H9 (cell line): ENCODE results near the gene MSI2. TPM values are rescaled to one million over a fixed set of nuclear protein-coding genes. Genes with fewer than 3 reads are reported as not detected.

Source experiments
- DNase-seq: peaks from one replicate; pipeline ENCODE4 v3.0.0-alpha.2; 2017
- H2AFZ ChIP-seq: one replicate; pipeline ENCODE4 v1.6.1; 2013; ENCODE audit warnings: mild to moderate bottlenecking, low read length, control low read depth, moderate library complexity
- H2AK5ac ChIP-seq: 2 replicates; pipeline ENCODE4 v1.6.1; 2013; ENCODE audit warnings: low read length, control low read depth, mixed read lengths; ENCODE audit not compliant: insufficient read length
- H2BK120ac ChIP-seq: one replicate; pipeline ENCODE4 v1.6.1; 2013; ENCODE audit warnings: low read depth, mild to moderate bottlenecking, low read length, control low read depth, inconsistent platforms; ENCODE audit not compliant: poor library complexity, severe bottlenecking
- H2BK12ac ChIP-seq: 2 replicates; pipeline ENCODE4 v1.6.1; 2013; ENCODE audit warnings: low read length, control low read depth, mixed read lengths, low read depth; ENCODE audit not compliant: insufficient read length
- H2BK15ac ChIP-seq: 2 replicates; pipeline ENCODE4 v1.6.1; 2013; ENCODE audit warnings: low read depth, low read length, control low read depth
- H2BK20ac ChIP-seq: one replicate; pipeline ENCODE4 v1.6.1; 2013; ENCODE audit warnings: low read depth, mild to moderate bottlenecking, low read length, control low read depth, inconsistent platforms; ENCODE audit not compliant: poor library complexity, severe bottlenecking
- H2BK5ac ChIP-seq: 2 replicates; pipeline ENCODE4 v1.6.1; 2013; ENCODE audit warnings: low read length, control low read depth, mixed read lengths; ENCODE audit not compliant: insufficient read length
- H3K14ac ChIP-seq: 2 replicates; pipeline ENCODE4 v1.6.1; 2013; ENCODE audit warnings: low read length, control low read depth; ENCODE audit not compliant: insufficient read depth
- H3K18ac ChIP-seq: 2 replicates; pipeline ENCODE4 v1.6.1; 2013; ENCODE audit warnings: low read depth, mild to moderate bottlenecking, mixed read lengths, low read length, control low read depth; ENCODE audit not compliant: insufficient read length
- H3K23ac ChIP-seq: 2 replicates; pipeline ENCODE4 v1.6.1; 2013; ENCODE audit warnings: low read length, control low read depth, mixed read lengths, low read depth; ENCODE audit not compliant: insufficient read length
- H3K23me2 ChIP-seq: 2 replicates; pipeline ENCODE4 v1.6.1; 2013; ENCODE audit warnings: low read depth, mild to moderate bottlenecking, mixed read lengths, low read length, control low read depth; ENCODE audit not compliant: insufficient read length, poor library complexity, severe bottlenecking
- H3K27ac ChIP-seq: 2 replicates; pipeline ENCODE4 v1.5.1; 2013; ENCODE audit warnings: low read length, control low read depth, mixed read lengths, low read depth; ENCODE audit not compliant: insufficient read length
- H3K27me3 ChIP-seq: 2 replicates; pipeline ENCODE4 v1.6.1; 2013; ENCODE audit warnings: low read length, control low read depth, inconsistent platforms; ENCODE audit not compliant: insufficient read depth
- H3K4ac ChIP-seq: 2 replicates; pipeline ENCODE4 v1.6.1; 2013; ENCODE audit warnings: low read depth, mild to moderate bottlenecking, control low read depth, inconsistent platforms, low read length, moderate library complexity
- H3K4me1 ChIP-seq: 2 replicates; pipeline ENCODE4 v1.6.1; 2013; ENCODE audit warnings: low read length, control low read depth, inconsistent platforms; ENCODE audit not compliant: insufficient read depth
- H3K4me2 ChIP-seq: 2 replicates; pipeline ENCODE4 v1.6.1; 2013; ENCODE audit warnings: low read length, control low read depth, mixed read lengths; ENCODE audit not compliant: insufficient read length, insufficient read depth
- H3K56ac ChIP-seq: 2 replicates; pipeline ENCODE4 v1.6.1; 2013; ENCODE audit warnings: low read depth, mild to moderate bottlenecking, mixed read lengths, low read length, control low read depth; ENCODE audit not compliant: insufficient read length
- H3K79me1 ChIP-seq: 2 replicates; pipeline ENCODE4 v1.6.1; 2013; ENCODE audit warnings: low read depth, mild to moderate bottlenecking, moderate library complexity, low read length, control low read depth, inconsistent platforms; ENCODE audit not compliant: insufficient read depth, poor library complexity, severe bottlenecking
- H3K79me2 ChIP-seq: 2 replicates; pipeline ENCODE4 v1.6.1; 2013; ENCODE audit warnings: low read length, control low read depth, inconsistent platforms; ENCODE audit not compliant: insufficient read depth
- H3K9ac ChIP-seq: 2 replicates; pipeline ENCODE4 v1.6.1; 2013; ENCODE audit warnings: low read length, control low read depth, mixed read lengths; ENCODE audit not compliant: insufficient read length; ENCODE audit errors: extremely low read depth
- H3K9me3 ChIP-seq: one replicate; pipeline ENCODE4 v1.6.1; 2013; ENCODE audit warnings: low read depth, low read length, inconsistent platforms; ENCODE audit not compliant: control insufficient read depth
- H3T11ph ChIP-seq: one replicate; pipeline ENCODE4 v1.6.1; 2013; ENCODE audit warnings: mild to moderate bottlenecking, low read length, control low read depth, inconsistent platforms
- H4K20me1 ChIP-seq: one replicate; pipeline ENCODE4 v1.6.1; 2013; ENCODE audit not compliant: control insufficient read depth, insufficient read length, insufficient read depth
- H4K5ac ChIP-seq: 2 replicates; pipeline ENCODE4 v1.6.1; 2013; ENCODE audit warnings: low read depth, mild to moderate bottlenecking, mixed read lengths, low read length, control low read depth; ENCODE audit not compliant: insufficient read length
- H4K8ac ChIP-seq: replicated peaks from 2 replicates; pipeline ENCODE4 v1.6.1; 2013; ENCODE audit warnings: low read length, control low read depth, mixed read lengths, low read depth; ENCODE audit not compliant: insufficient read length
- H4K91ac ChIP-seq: 2 replicates; pipeline ENCODE4 v1.6.1; 2013; ENCODE audit warnings: low read depth, mild to moderate bottlenecking, moderate library complexity, mixed read lengths, low read length, control low read depth; ENCODE audit not compliant: insufficient read length
- H3K27ac Mint-ChIP-seq, 3 experiments: 2 replicates in 2 of 3; 3 replicates in 1 of 3; pipeline ENCODE4 v1.8.0; 2020 to 2021; ENCODE audit warnings: mixed read lengths in 3 of 3, mild to moderate bottlenecking in 1 of 3, moderate library complexity in 1 of 3
- H3K27me3 Mint-ChIP-seq: 2 replicates; pipeline ENCODE4 v1.8.0; 2021; ENCODE audit warnings: low read depth, mild to moderate bottlenecking, moderate library complexity, mixed read lengths
- H3K36me3 Mint-ChIP-seq, 3 experiments: 2 replicates in 2 of 3; 3 replicates in 1 of 3; pipeline ENCODE4 v1.8.0; 2020 to 2021; ENCODE audit warnings: low read depth in 3 of 3, mixed read lengths in 3 of 3; ENCODE audit not compliant: insufficient read depth in 1 of 3
- H3K4me1 Mint-ChIP-seq, 2 experiments: 2 replicates each; pipeline ENCODE4 v1.8.0; 2020; ENCODE audit warnings: mixed read lengths in 2 of 2
- H3K4me3 Mint-ChIP-seq, 2 experiments: 2 replicates in 1 of 2; 3 replicates in 1 of 2; pipeline ENCODE4 v1.8.0; 2020 to 2021; ENCODE audit warnings: mild to moderate bottlenecking in 2 of 2, mixed read lengths in 2 of 2, moderate library complexity in 1 of 2
- H3K9me3 Mint-ChIP-seq, 2 experiments: 2 replicates in 1 of 2; 3 replicates in 1 of 2; pipeline ENCODE4 v1.8.0; 2020; ENCODE audit warnings: mild to moderate bottlenecking in 2 of 2, mixed read lengths in 2 of 2, moderate library complexity in 1 of 2
- CTCF ChIP-seq: fragments of 200-600 bp; sonication (generic); conservative IDR thresholded peaks from 3 replicates; pipeline ENCODE4 v1.8.0; 2021; ENCODE audit warnings: antibody characterized with exemption, mild to moderate bottlenecking
- WGBS: extraction: QIAGEN DNeasy Blood & Tissue Kit; methylation state at CpG from one replicate; pipeline ENCODE4 v1.1.7; 2013; ENCODE audit warnings: missing lambda C conversion rate, low lambda C conversion rate, mixed read lengths; ENCODE audit not compliant: insufficient read length; ENCODE audit errors: extremely low coverage; 5-methylcytosine and 5-hydroxymethylcytosine counted together
- total RNA-seq: library from RNA; stranded (reverse); gene quantifications from 2 replicates; pipeline ENCODE4 v1.2.1, GENCODE V29; 2021

MSI2 gene
- total RNA-seq, 1 experiment from 2014 or later: 98.5 TPM

GRCh38 chr17:57706761-57707160 lies 450.4 kb downstream of the MSI2 start:
- Histone ChIP-seq H2BK15ac (no peak overlapping the region), H3K18ac (no peak overlapping the region), H2BK120ac (no peak overlapping the region), H3T11ph (no peak overlapping the region), H3K79me2 (no peaks in the 10 kb centered on the region), H3K27ac (no peak overlapping the region), H3K9me3 (no peaks in the 10 kb centered on the region), H2AK5ac (no peak overlapping the region), H3K56ac (no peak overlapping the region), H4K8ac (no peak overlapping the region), H4K20me1 (no peaks in the 10 kb centered on the region), H3K4me2 (no peak overlapping the region), H3K27me3 (no peaks in the 10 kb centered on the region), H3K14ac (no peak overlapping the region), H4K5ac (no peak overlapping the region), H2BK12ac (no peak overlapping the region), H3K9ac (no peak overlapping the region), H2BK20ac (no peak overlapping the region), H4K91ac (no peak overlapping the region), H2AFZ (no peak overlapping the region), H3K23ac (no peak overlapping the region), H3K79me1 (no peaks in the 10 kb centered on the region), H3K4me1 (no peaks in the 10 kb centered on the region), H2BK5ac (no peak overlapping the region), H3K4ac (no peak overlapping the region), H3K23me2 (no peaks in the 10 kb centered on the region)
- Mint-ChIP-seq H3K27ac (no peak overlapping the region), H3K27me3 (peaks cover 21% of the 10 kb centered on the region), H3K4me3 (no peak overlapping the region), H3K9me3 (no peaks in the 10 kb centered on the region), H3K4me1 (peaks cover 14 to 22% of the 10 kb centered on the region in 2 experiments), H3K36me3 (no peaks in the 10 kb centered on the region)
- no peak for DNase-seq
- no CpG with 5 or more reads among the region's 9 CpGs for WGBS
- no peak for TF ChIP-seq CTCF
